ENCODE results near the gene FASTKD3. TPM values are rescaled to one million over a fixed set of nuclear protein-coding genes. Genes with fewer than 3 reads are reported as not detected.
"Not testable (repeated sequence)": the region's sequence is repeated elsewhere in the genome, so short reads cannot be mapped to it uniquely, and the experiment has no call there.

The FASTKD3 gene, protein sequence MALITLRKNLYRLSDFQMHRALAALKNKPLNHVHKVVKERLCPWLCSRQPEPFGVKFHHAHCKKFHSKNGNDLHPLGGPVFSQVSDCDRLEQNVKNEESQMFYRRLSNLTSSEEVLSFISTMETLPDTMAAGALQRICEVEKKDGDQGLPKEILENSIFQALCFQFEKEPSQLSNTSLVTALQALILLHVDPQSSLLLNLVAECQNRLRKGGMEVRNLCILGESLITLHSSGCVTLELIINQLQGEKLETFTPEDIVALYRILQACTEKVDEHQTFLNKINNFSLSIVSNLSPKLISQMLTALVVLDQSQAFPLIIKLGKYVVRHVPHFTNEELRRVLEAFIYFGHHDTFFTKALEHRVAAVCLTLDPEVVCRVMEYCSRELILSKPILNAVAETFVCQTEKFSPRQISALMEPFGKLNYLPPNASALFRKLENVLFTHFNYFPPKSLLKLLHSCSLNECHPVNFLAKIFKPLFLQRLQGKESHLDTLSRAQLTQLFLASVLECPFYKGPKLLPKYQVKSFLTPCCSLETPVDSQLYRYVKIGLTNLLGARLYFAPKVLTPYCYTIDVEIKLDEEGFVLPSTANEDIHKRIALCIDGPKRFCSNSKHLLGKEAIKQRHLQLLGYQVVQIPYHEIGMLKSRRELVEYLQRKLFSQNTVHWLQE
- total RNA-seq: 1 to 10 TPM; 1.3 to 9.1 TPM

DNA sequence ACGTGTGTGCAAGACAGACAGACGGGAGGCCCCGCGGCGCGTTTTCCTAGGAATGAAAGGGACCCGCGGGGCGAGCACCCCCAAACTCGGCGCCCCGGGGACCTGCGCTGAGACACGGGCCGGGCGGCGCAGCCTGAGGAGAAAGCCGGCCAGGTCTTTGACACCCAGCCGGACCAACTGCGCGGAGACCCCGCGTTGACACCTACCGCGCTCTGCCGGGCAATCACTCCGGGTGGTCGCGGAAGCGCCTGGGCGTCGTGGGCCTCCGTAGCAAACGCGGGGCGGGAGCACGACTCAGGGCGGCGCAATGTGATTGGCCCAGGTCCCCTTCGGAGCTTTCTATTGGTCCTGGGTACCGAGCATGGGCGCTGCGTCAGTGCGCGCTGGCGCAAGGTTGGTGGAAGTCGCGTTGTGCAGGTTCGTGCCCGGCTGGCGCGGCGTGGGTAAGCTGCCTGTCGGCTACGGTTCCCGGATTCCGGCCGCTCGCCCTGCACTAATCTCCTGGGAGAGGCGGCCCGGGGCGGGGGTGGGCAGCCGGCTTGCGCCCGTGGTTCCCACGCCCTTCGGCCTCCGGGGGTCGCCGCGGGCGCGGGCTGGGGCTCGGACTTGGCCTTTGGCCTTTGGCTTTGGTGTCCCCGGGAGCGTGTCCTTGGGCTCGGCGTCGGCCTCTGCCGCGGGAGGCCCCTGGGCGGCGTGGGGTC, at the start of gene FASTKD3, which contains the start of gene MTRR:
TSS of gene FASTKD3 (minus strand) at position 259 of the 701 bp plus-strand sequence. CDS start 948 bp downstream, outside the sequence.
TSS of gene MTRR (plus strand) at position 376 of the 701 bp plus-strand sequence. CDS start 1,647 bp downstream, outside the sequence.
- Histone ChIP-seq H3K27me3 (no peaks in the 10 kb centered on the region), H3K27ac (peak within 1 kb of the TSS; percentile 74 to 94 (median 86)), H3K9me3 (no peaks in the 10 kb centered on the region), H3K4me1 (peaks cover 28% of the 10 kb centered on the region), H3K4me3 (peak within 1 kb of the TSS; percentile 97 to 98), H3K36me3 (replicated peaks in 1 of 2; ENCODE audit: insufficient read depth in 1 of 2, low read depth in 2 of 2) (peaks cover 0 to 2% of the 10 kb centered on the region in 2 donors)
- peak; percentile 74 to 87 (median 85) for TF ChIP-seq POLR2A (IDR thresholded peaks at IDR 0.05)
- TF ChIP-seq, protein P1, sequence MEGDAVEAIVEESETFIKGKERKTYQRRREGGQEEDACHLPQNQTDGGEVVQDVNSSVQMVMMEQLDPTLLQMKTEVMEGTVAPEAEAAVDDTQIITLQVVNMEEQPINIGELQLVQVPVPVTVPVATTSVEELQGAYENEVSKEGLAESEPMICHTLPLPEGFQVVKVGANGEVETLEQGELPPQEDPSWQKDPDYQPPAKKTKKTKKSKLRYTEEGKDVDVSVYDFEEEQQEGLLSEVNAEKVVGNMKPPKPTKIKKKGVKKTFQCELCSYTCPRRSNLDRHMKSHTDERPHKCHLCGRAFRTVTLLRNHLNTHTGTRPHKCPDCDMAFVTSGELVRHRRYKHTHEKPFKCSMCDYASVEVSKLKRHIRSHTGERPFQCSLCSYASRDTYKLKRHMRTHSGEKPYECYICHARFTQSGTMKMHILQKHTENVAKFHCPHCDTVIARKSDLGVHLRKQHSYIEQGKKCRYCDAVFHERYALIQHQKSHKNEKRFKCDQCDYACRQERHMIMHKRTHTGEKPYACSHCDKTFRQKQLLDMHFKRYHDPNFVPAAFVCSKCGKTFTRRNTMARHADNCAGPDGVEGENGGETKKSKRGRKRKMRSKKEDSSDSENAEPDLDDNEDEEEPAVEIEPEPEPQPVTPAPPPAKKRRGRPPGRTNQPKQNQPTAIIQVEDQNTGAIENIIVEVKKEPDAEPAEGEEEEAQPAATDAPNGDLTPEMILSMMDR (IDR thresholded peaks at IDR 0.05): no peak
- intact Hi-C loops (cut with DNase I): no loop called here
- DNase-seq (peak; percentile 90 to 95 (median 92)), ATAC-seq (peak; percentile 100)
- 0% methylated on average over 16 to 82 of the region's 83 CpGs for WGBS, 2 donors

DNA sequence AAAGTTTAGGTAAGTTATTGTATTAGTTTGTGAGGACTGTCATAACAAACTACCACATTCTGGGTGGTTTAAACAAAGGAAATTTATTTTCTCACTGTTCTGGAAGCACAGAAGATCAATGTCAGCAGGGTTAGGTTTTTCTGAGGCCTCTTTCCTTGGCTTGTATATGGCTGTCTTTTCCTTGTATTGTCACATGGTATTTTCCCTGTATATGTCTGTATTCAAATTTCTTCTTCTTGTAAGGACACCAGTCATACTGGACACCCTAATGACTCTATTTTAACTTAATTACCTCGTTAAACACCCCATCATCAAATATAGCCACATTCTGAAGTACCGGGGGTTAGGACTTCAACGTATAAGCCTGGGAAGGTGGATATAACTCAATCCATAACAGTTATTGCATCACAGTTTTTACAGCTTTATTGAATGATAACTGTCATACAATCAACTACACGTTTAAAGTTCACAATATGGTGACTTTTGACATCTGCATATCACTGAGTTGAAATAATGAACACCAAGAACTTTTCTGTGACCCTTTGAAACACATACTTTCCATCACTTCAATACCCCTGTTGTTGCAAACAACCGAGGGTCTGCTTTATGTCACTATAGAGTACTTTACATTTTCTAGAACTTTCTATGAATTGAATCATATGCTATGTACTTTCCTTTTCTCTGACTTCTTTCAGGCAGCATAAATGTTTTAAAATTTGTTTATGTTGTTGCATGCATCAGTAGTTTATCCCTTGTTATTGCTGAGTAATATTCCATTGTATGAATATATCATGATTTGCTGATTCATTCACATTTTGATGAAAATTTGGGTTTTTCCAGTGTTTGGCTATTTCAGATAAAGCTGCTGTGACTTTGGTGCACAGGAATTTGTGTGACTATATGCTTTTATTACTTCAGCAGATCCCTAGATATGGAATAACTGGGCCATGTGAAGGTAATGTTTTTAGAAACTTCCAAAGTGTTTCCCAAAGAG, 48.6 kb upstream of the FASTKD3 start:
- Histone ChIP-seq H3K9me3 (peaks cover 0 to 2% (median 0%) of the 10 kb centered on the region in 3 donors), H3K4me1 (no peaks in the 10 kb centered on the region), H3K4me3 (no peak overlapping the region), H3K27me3 (no peaks in the 10 kb centered on the region), H3K36me3 (replicated peaks in 1 of 2; ENCODE audit: insufficient read depth in 1 of 2, low read depth in 2 of 2) (no peaks in the 10 kb centered on the region), H3K27ac (no peak overlapping the region)
- WGBS, 2 donors: 47 to 48% methylated on average over 5 of the region's 5 CpGs
- no peak for TF ChIP-seq POLR2A (IDR thresholded peaks at IDR 0.05)
- TF ChIP-seq, protein P1 (IDR thresholded peaks at IDR 0.05): no peak
- intact Hi-C loops (cut with DNase I): no loop called here
- DNase-seq: no peak
- no peak for ATAC-seq

DNA sequence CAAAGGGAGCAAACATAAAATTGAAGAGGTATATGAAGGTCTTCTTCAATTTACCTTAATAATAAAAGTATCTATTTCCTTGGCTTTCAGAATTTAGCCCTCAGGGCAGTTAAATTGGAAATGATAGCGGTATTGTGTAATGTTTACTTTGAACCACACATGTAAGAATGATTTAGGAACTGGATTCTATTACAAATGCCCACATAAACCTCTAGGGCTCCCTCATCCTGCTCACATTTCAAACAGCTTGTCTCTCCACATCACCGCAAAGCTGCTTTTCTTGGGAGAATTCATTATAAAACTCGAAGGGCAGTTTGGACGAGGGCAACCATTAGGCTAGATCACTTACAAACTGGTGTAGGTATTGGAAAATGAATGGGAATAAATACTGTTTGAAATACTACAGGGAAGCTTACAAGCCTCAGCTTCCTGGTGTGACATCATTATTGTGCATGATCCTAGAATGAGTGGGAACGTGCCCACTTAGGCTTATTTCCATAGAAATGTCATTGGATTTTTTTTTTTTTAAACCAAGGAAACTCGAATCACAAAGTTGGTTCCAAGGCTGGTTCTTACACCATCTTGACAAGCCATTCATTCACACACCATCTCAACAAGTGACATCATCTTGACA, 47.5 kb upstream of the FASTKD3 start:
- no peaks in the 10 kb centered on the region for H3K27me3 ChIP-seq
- no peak overlapping the region for H3K27ac ChIP-seq
- H3K36me3 ChIP-seq (replicated peaks in 1 of 2; ENCODE audit: insufficient read depth in 1 of 2, low read depth in 2 of 2): no peaks in the 10 kb centered on the region
- intact Hi-C loops (cut with DNase I): no loop called here
- peaks cover 0 to 4% (median 0%) of the 10 kb centered on the region in 3 donors for H3K9me3 ChIP-seq
- no peak for ATAC-seq
- no peaks in the 10 kb centered on the region for H3K4me1 ChIP-seq
- WGBS, 2 donors: 63 to 72% methylated on average over 6 of the region's 6 CpGs
- no peak for TF ChIP-seq POLR2A (IDR thresholded peaks at IDR 0.05)
- TF ChIP-seq, protein P1 (IDR thresholded peaks at IDR 0.05): no peak
- DNase-seq: no peak
- no peak overlapping the region for H3K4me3 ChIP-seq

- peaks cover 0 to 14% (median 0%) of the 10 kb centered on the region in 3 donors for H3K9me3 ChIP-seq
- H3K4me3 ChIP-seq; intact Hi-C loops (cut with DNase I); ATAC-seq; H3K4me1 ChIP-seq; DNase-seq; H3K27ac ChIP-seq; H3K36me3 ChIP-seq (replicated peaks in 1 of 2; ENCODE audit: insufficient read depth in 1 of 2, low read depth in 2 of 2); H3K27me3 ChIP-seq: not testable (repeated sequence)
- 92 to 93% methylated on average over 3 of the region's 3 CpGs for WGBS, 2 donors
These were observed 42.6 kb upstream of the FASTKD3 start for GRCh38 chr5:7911429-7911771.
